Measurements from ENCODE around the gene EPHA1. TPM values are rescaled to one million over a fixed set of nuclear protein-coding genes. Genes with fewer than 3 reads are reported as not detected.

EPHA1 gene
- total and polyA plus RNA-seq, 2 of the 4 experiments (the other 2 are of a cell fraction) = 0.10 TPM; not detected in 1

DNA sequence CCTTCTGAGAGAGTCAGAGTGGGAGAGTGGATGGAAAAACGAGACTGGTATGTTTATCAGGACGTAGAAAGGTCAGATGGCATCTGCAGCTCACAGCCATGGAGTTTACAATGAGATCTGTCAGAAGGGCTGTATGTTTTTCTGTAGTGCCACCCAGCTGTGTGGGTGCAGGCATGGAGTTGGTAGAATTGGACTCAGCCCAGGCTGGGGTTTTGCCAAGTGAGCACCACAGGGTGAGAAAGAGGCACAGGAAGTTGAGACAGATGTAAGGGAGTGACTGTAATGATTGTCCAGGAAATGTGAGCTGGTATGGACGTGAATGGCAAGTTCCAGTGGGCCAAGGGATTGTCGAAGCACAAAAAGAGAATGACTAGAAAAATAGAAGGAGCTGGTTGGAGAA is 36.6 kb downstream of the EPHA1 start:
- no peak overlapping the region for H2AK5ac ChIP-seq (ENCODE audit: low read depth, low read length)
- CTCF ChIA-PET = interaction anchor here (0.7 kb wide), 1 partner anchor 12 kb away, joined by 4 read pairs; no protein-coding TSS in a partner anchor
- no TSS peak for BruUV-seq (replicated peaks)
- intact Hi-C loops (cut with micrococcal nuclease) (no loop called here), in situ Hi-C loops (cut with MboI; ENCODE audit: low sequenced_read_pairs) (no loop called here), dilution Hi-C loops (cut with HindIII; ENCODE audit: low sequenced_read_pairs, unreplicated experiment) (no loop called here)
- peaks cover 14% of the 10 kb centered on the region; the same call in 1 of the 2 replicates for H3K9me1 ChIP-seq (ENCODE audit: insufficient read depth, low read length)
- ATAC-seq (ENCODE audit: low read depth) (peak; percentile 19), DNase-seq (no peak)
- H3K9ac ChIP-seq (ENCODE audit: low read depth, low read length) = no peak overlapping the region
- H4K8ac ChIP-seq (ENCODE audit: low read depth in 2 of 2, low read length in 2 of 2) = no peak overlapping the region
- no peaks in the 10 kb centered on the region for H3K36me3 ChIP-seq (ENCODE audit: control insufficient read depth, insufficient read depth, low read length)
- peaks cover 0 to 7% of the 10 kb centered on the region in 2 experiments; a peak in 1 of 4 replicates for H3K79me1 ChIP-seq (ENCODE audit: low read depth in 1 of 2, low read length in 2 of 2)
- H3K18ac ChIP-seq (ENCODE audit: low read depth, low read length) = no peak overlapping the region
- H3K56ac ChIP-seq (ENCODE audit: extremely low read depth, insufficient read depth, low read length) = no peak overlapping the region
- H2BK20ac ChIP-seq (ENCODE audit: low read depth, low read length) = no peak overlapping the region
- 35% methylated on average over 2 of the region's 4 CpGs; no CpG with 5 or more reads in 1 of the 2 experiments for WGBS, 2 experiments (ENCODE audit: extremely low coverage in 2 of 2, insufficient read length in 1 of 2)
- POLR2A ChIA-PET (ENCODE audit: unreplicated experiment) = no interaction called here
- H3K4me3 ChIP-seq (ENCODE audit: insufficient read depth, low read depth, low read length) = no peak overlapping the region
- H2AFZ ChIP-seq (replicated peaks; ENCODE audit: low read length, poor library complexity) = peak overlapping the region; percentile 46
- H2BK120ac ChIP-seq (ENCODE audit: low read depth, low read length) = no peak overlapping the region
- no peak overlapping the region for H2BK5ac ChIP-seq (ENCODE audit: low read depth, low read length, poor library complexity, severe bottlenecking)
- H3K4me1 ChIP-seq (ENCODE audit: control insufficient read depth, insufficient read depth, low read length) = peaks cover 13% of the 10 kb centered on the region
- TF ChIP-seq CEBPB (IDR thresholded peaks at IDR 0.05; ENCODE audit: low read depth, low read length) (no peak), MAZ (IDR thresholded peaks at IDR 0.05; ENCODE audit: borderline replicate concordance, low read depth, low read length) (no peak), RCOR1 (IDR thresholded peaks at IDR 0.05; ENCODE audit: insufficient replicate concordance, low read length) (no peak), RAD21 (IDR thresholded peaks at IDR 0.05; ENCODE audit: low read length) (no peak), MXI1 (IDR thresholded peaks at IDR 0.05; ENCODE audit: borderline replicate concordance, low read depth, low read length) (no peak), RFX5 (IDR thresholded peaks at IDR 0.05; ENCODE audit: low read depth, low read length) (no peak), SMC3 (IDR thresholded peaks at IDR 0.05; ENCODE audit: low read depth, low read length) (no peak), BHLHE40 (IDR thresholded peaks at IDR 0.05; ENCODE audit: low read depth, low read length) (no peak), POLR2A (IDR thresholded peaks at IDR 0.05; ENCODE audit: low read depth, low read length) (no peak), FOS (IDR thresholded peaks at IDR 0.05; ENCODE audit: low read depth, low read length) (no peak), MAFK (IDR thresholded peaks at IDR 0.05; ENCODE audit: low read depth, low read length) (no peak), NFE2L2 (IDR thresholded peaks at IDR 0.05; ENCODE audit: low read depth, low read length) (no peak), CHD1 (IDR thresholded peaks at IDR 0.05; ENCODE audit: low read depth, low read length) (no peak)
- TF ChIP-seq, protein P1, sequence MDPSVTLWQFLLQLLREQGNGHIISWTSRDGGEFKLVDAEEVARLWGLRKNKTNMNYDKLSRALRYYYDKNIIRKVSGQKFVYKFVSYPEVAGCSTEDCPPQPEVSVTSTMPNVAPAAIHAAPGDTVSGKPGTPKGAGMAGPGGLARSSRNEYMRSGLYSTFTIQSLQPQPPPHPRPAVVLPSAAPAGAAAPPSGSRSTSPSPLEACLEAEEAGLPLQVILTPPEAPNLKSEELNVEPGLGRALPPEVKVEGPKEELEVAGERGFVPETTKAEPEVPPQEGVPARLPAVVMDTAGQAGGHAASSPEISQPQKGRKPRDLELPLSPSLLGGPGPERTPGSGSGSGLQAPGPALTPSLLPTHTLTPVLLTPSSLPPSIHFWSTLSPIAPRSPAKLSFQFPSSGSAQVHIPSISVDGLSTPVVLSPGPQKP (IDR thresholded peaks at IDR 0.05; ENCODE audit: borderline replicate concordance, low read depth, low read length) = no peak
- TF ChIP-seq, protein P2, sequence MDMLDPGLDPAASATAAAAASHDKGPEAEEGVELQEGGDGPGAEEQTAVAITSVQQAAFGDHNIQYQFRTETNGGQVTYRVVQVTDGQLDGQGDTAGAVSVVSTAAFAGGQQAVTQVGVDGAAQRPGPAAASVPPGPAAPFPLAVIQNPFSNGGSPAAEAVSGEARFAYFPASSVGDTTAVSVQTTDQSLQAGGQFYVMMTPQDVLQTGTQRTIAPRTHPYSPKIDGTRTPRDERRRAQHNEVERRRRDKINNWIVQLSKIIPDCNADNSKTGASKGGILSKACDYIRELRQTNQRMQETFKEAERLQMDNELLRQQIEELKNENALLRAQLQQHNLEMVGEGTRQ (IDR thresholded peaks at IDR 0.05; ENCODE audit: low read depth, low read length) = no peak
- TF ChIP-seq, protein P3, sequence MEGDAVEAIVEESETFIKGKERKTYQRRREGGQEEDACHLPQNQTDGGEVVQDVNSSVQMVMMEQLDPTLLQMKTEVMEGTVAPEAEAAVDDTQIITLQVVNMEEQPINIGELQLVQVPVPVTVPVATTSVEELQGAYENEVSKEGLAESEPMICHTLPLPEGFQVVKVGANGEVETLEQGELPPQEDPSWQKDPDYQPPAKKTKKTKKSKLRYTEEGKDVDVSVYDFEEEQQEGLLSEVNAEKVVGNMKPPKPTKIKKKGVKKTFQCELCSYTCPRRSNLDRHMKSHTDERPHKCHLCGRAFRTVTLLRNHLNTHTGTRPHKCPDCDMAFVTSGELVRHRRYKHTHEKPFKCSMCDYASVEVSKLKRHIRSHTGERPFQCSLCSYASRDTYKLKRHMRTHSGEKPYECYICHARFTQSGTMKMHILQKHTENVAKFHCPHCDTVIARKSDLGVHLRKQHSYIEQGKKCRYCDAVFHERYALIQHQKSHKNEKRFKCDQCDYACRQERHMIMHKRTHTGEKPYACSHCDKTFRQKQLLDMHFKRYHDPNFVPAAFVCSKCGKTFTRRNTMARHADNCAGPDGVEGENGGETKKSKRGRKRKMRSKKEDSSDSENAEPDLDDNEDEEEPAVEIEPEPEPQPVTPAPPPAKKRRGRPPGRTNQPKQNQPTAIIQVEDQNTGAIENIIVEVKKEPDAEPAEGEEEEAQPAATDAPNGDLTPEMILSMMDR (conservative IDR thresholded peaks at IDR 0.05; ENCODE audit: low read depth, low read length) = no peak
- no peak overlapping the region for H3K4ac ChIP-seq (ENCODE audit: low read depth, low read length)
- H3K9me3 ChIP-seq (ENCODE audit: control insufficient read depth, insufficient read depth, low read length) = no peaks in the 10 kb centered on the region
- H3K14ac ChIP-seq (replicated peaks; ENCODE audit: low read depth, low read length) = 0 out of 2 replicates have a peak overlapping the region, but pooled peaks have one; percentile 8
- H2AK9ac ChIP-seq (replicated peaks; ENCODE audit: low read depth, low read length, poor library complexity) = no peak overlapping the region
- H2BK15ac ChIP-seq (ENCODE audit: low read depth, low read length) = no peak overlapping the region
- no peaks in the 10 kb centered on the region for H4K20me1 ChIP-seq (ENCODE audit: insufficient read depth, low read length)
- H4K91ac ChIP-seq (ENCODE audit: insufficient read depth, low read depth, low read length) = no peak overlapping the region
- H3K23ac ChIP-seq (ENCODE audit: low read depth, low read length) = no peak overlapping the region
- no peaks in the 10 kb centered on the region for H3K27me3 ChIP-seq (ENCODE audit: control insufficient read depth, insufficient read depth, low read length)
- H3K4me2 ChIP-seq (ENCODE audit: low read depth, low read length) = no peak overlapping the region
- H3K27ac ChIP-seq (ENCODE audit: insufficient read depth, low read length) = no peak overlapping the region
- no peak overlapping the region for H4K5ac ChIP-seq (ENCODE audit: low read depth, low read length)

All from IMR-90 (cell line).